HG03175 (cell line): Measurements from ENCODE around the gene NFIB.
A peak's percentile ranks its signal among the peaks of the same experiment; 100 is the strongest.

Experiments
- ATAC-seq: cut with Tn5 transposase; IDR thresholded peaks from one replicate; pipeline ENCODE4 v1.9.1; 2021; ENCODE audit warnings: mild to moderate bottlenecking, moderate library complexity; ENCODE audit not compliant: unreplicated experiment

The NFIB gene

GRCh38 chr9:14345354-14346230 lies 31.7 kb upstream of the NFIB start:
- no peak for ATAC-seq

GRCh38 chr9:14344941-14345353 lies 31.0 kb upstream of the NFIB start:
- ATAC-seq, result no peak

- ATAC-seq, result no peak
Measured at GRCh38 chr9:14344053-14344524, 30.1 kb upstream of the NFIB start.

GRCh38 chr9:14343261-14344031 lies 29.5 kb upstream of the NFIB start:
- no peak for ATAC-seq

- ATAC-seq, result no peak
Measured at GRCh38 chr9:14342736-14343135, 28.8 kb upstream of the NFIB start.

- no peak for ATAC-seq
Measured at GRCh38 chr9:14341437-14342122, 27.6 kb upstream of the NFIB start.

- no peak for ATAC-seq
Measured at GRCh38 chr9:14340994-14341393, 27.1 kb upstream of the NFIB start.

GRCh38 chr9:14340219-14340873 lies 26.4 kb upstream of the NFIB start:
- no peak for ATAC-seq

GRCh38 chr9:14339746-14340145 lies 25.8 kb upstream of the NFIB start:
- no peak for ATAC-seq

GRCh38 chr9:14337615-14338014 lies 23.7 kb upstream of the NFIB start:
- no peak for ATAC-seq

GRCh38 chr9:14336244-14336643 lies 22.3 kb upstream of the NFIB start:
- no peak for ATAC-seq

GRCh38 chr9:14331120-14331519 lies 17.2 kb upstream of the NFIB start:
- ATAC-seq, result no peak

- no peak for ATAC-seq
Measured at GRCh38 chr9:14327036-14327435, 13.1 kb upstream of the NFIB start.

- ATAC-seq, result peak; percentile 35
Measured at GRCh38 chr9:14326264-14326826, 12.4 kb upstream of the NFIB start.

GRCh38 chr9:14325147-14325546 lies 11.2 kb upstream of the NFIB start:
- no peak for ATAC-seq

GRCh38 chr9:14323985-14324650 lies 10.2 kb upstream of the NFIB start:
- no peak for ATAC-seq

- ATAC-seq, result no peak
Measured at GRCh38 chr9:14323083-14323971, 9.4 kb upstream of the NFIB start.

GRCh38 chr9:14322211-14323082 lies 8.5 kb upstream of the NFIB start:
- peak; percentile 80 for ATAC-seq
